K562 (cell line): Measurements from ENCODE around the gene USP24. TPM values are rescaled to one million over a fixed set of nuclear protein-coding genes. Genes with fewer than 3 reads are reported as not detected.

ENCODE experiments used
- ATAC-seq: fragments of 200-7000 bp; cut with Tn5 transposase; 3 replicates; pipeline ENCODE4 v1.9.1; 2020; ENCODE audit warnings: moderate library complexity
- BruUV-seq: library from RNA; stranded (reverse); fragments of 400-500 nt; replicated peaks from 2 replicates; lab custom pipeline; 2021; lab: Mats Ljungman, UMichigan
- CTCF ChIA-PET: fragments of 300-600 bp; formaldehyde crosslinking; extraction: SDS; loops from one replicate; lab custom pipeline; 2021; ENCODE audit warnings: low intra/inter-chr PET ratio; lab: Yijun Ruan, JAX
- POLR2A ChIA-PET: fragments of 300-600, 350-650 bp; sonication (Branson Sonifier 250); formaldehyde crosslinking; extraction: SDS; loops from one replicate; lab custom pipeline; 2021; ENCODE audit warnings: antibody characterized with exemption, inconsistent platforms; lab: Yijun Ruan, JAX
- DNase-seq, 4 experiments: peaks; one replicate each; pipeline versions ENCODE4 v3.0.0 to v3.0.0-alpha.2; 2011 to 2018; ENCODE audit warnings: low spot score in 3 of 4, mixed read lengths in 3 of 4; ENCODE audit errors: extremely low read depth in 1 of 4
- FAIRE-seq: peaks from 2 replicates; lab custom pipeline; 2011; peaks lifted over from hg19 to GRCh38; lab: Jason Lieb, UNC
- H2AFZ ChIP-seq: 2 replicates; pipeline ENCODE4 v1.6.0; 2011; ENCODE audit warnings: low read depth, low read length, control low read depth, inconsistent platforms
- H3K27ac ChIP-seq: fragments of 200-600 bp; 3 replicates; pipeline ENCODE4 v1.8.0; 2011; ENCODE audit warnings: low read depth, mild to moderate bottlenecking, control low read depth, inconsistent platforms, low read length, moderate library complexity, mixed read lengths; ENCODE audit errors: extremely low read depth
- H3K27me3 ChIP-seq, 2 experiments: fragments of 300-600 bp in 1 of 2; 2 replicates in 1 of 2; 3 replicates in 1 of 2; pipeline versions ENCODE4 v1.6.0 to v1.8.0; 2011; ENCODE audit warnings: inconsistent platforms in 2 of 2, low read length in 2 of 2, mild to moderate bottlenecking in 1 of 2, mixed read lengths in 1 of 2, moderate library complexity in 1 of 2; ENCODE audit not compliant: control insufficient read depth in 2 of 2, insufficient read depth in 2 of 2
- H3K36me3 ChIP-seq: fragments of 300-600 bp; 3 replicates; pipeline ENCODE4 v1.8.0; 2011; ENCODE audit warnings: mild to moderate bottlenecking, low read length, inconsistent platforms; ENCODE audit not compliant: control insufficient read depth, insufficient read depth
- H3K4me1 ChIP-seq, 2 experiments: fragments of 200-600 bp in 1 of 2; replicated peaks in 1 of 2; 2 replicates in 1 of 2; 3 replicates in 1 of 2; pipeline versions ENCODE4 v1.5.1 to v1.8.0; 2011; ENCODE audit warnings: inconsistent platforms in 2 of 2, low read length in 2 of 2, mild to moderate bottlenecking in 1 of 2, mixed read lengths in 1 of 2, moderate library complexity in 1 of 2; ENCODE audit not compliant: control insufficient read depth in 2 of 2, insufficient read depth in 2 of 2
- H3K4me2 ChIP-seq: 2 replicates; pipeline ENCODE4 v1.6.1; 2011; ENCODE audit warnings: low read length, control low read depth, inconsistent platforms, mixed read lengths; ENCODE audit not compliant: insufficient read depth
- H3K4me3 ChIP-seq: fragments of 200-600 bp; sonication (generic), shearing (Covaris generic); 2 replicates; pipeline ENCODE4 v1.5.1; 2016; ENCODE audit warnings: control low read depth, inconsistent platforms
- H3K79me2 ChIP-seq: fragments of 200-600 bp; 3 replicates; pipeline ENCODE4 v1.8.0; 2011; ENCODE audit warnings: low read length, inconsistent platforms; ENCODE audit not compliant: control insufficient read depth, insufficient read depth
- H3K9ac ChIP-seq, 2 experiments: 2 replicates each; pipeline versions ENCODE4 v1.6.0 to v1.6.1; 2011; ENCODE audit warnings: low read depth in 2 of 2, low read length in 2 of 2, control low read depth in 1 of 2, inconsistent platforms in 1 of 2, mild to moderate bottlenecking in 1 of 2, mixed read lengths in 1 of 2; ENCODE audit not compliant: insufficient read depth in 1 of 2
- H3K9me1 ChIP-seq: one replicate; pipeline ENCODE4 v1.6.0; 2011; ENCODE audit warnings: inconsistent platforms, mild to moderate bottlenecking, low read length, moderate library complexity; ENCODE audit not compliant: control insufficient read depth, insufficient read depth
- H3K9me3 ChIP-seq: replicated peaks from 2 replicates; pipeline ENCODE4 v1.5.1; 2011; ENCODE audit warnings: low read depth, low read length, inconsistent platforms; ENCODE audit not compliant: control insufficient read depth, insufficient read depth
- H4K20me1 ChIP-seq: replicated peaks from 2 replicates; pipeline ENCODE4 v1.6.1; 2011; ENCODE audit warnings: low read length, inconsistent platforms, mixed read lengths; ENCODE audit not compliant: control insufficient read depth, insufficient read depth
- ATF3 ChIP-seq, 2 experiments: fragments of 450-650 bp in 1 of 2; sonication (generic) in 1 of 2; formaldehyde crosslinking in 1 of 2; IDR thresholded peaks in 1 of 2; conservative IDR thresholded peaks in 1 of 2; 2 replicates each; pipeline versions ENCODE4 v1.6.1 to v1.8.1; 2016 to 2023; ENCODE audit warnings: mild to moderate bottlenecking in 2 of 2, moderate library complexity in 2 of 2, inconsistent platforms in 1 of 2, missing genetic modification reagents in 1 of 2
- CBFA2T2 ChIP-seq: fragments of 450-650 bp; conservative IDR thresholded peaks from 2 replicates; pipeline ENCODE4 v1.6.1; 2017; ENCODE audit warnings: mild to moderate bottlenecking
- L3MBTL2 ChIP-seq: fragments of 450-650 bp; IDR thresholded peaks from 2 replicates; pipeline ENCODE4 v1.6.1; 2016; ENCODE audit warnings: mild to moderate bottlenecking, moderate library complexity
- MAFK ChIP-seq: IDR thresholded peaks from 2 replicates; pipeline ENCODE4 v1.6.1; 2011; ENCODE audit warnings: low read length, improper control_type of control experiment
- POLR2G ChIP-seq: fragments of 200-400 bp; formaldehyde crosslinking; IDR thresholded peaks from 2 replicates; pipeline ENCODE4 v1.6.1; 2017; ENCODE audit warnings: low read depth, mild to moderate bottlenecking, antibody characterized with exemption, low read length, moderate library complexity
- PRPF4 ChIP-seq: fragments of 200-400 bp; formaldehyde crosslinking; IDR thresholded peaks from one replicate; pipeline ENCODE4 v1.6.1; 2017; ENCODE audit warnings: low read length, low read depth, mild to moderate bottlenecking; ENCODE audit not compliant: insufficient read depth, poor library complexity, severe bottlenecking
- RERE ChIP-seq: sonication (generic); formaldehyde crosslinking; IDR thresholded peaks from 2 replicates; pipeline ENCODE4 v1.8.0; 2023; ENCODE audit warnings: missing genetic modification reagents, mild to moderate bottlenecking, borderline replicate concordance
- SMAD3 ChIP-seq: fragments of 450-650 bp; formaldehyde crosslinking; conservative IDR thresholded peaks from 2 replicates; pipeline ENCODE4 v1.4.0; 2020; ENCODE audit warnings: mild to moderate bottlenecking
- SREBF1 ChIP-seq: fragments of 150-350 bp; IDR thresholded peaks from 2 replicates; pipeline ENCODE4 v1.6.1; 2014; ENCODE audit warnings: antibody characterized with exemption, low read depth, low read length, borderline replicate concordance
- ZBED1 ChIP-seq: IDR thresholded peaks from 2 replicates; pipeline ENCODE4 v1.6.1; 2014
- ZBTB1 ChIP-seq: sonication (generic); formaldehyde crosslinking; IDR thresholded peaks from 2 replicates; pipeline ENCODE4 v1.8.1; 2023; ENCODE audit warnings: missing genetic modification reagents, low read depth, mild to moderate bottlenecking, borderline replicate concordance
- ZBTB17 ChIP-seq: fragments of 450-650 bp; formaldehyde crosslinking; IDR thresholded peaks from 2 replicates; pipeline ENCODE4 v1.4.0; 2020; ENCODE audit warnings: mild to moderate bottlenecking
- WGBS: fragments of 100-300 bp; shearing (Covaris generic); methylation state at CpG from one replicate; pipeline ENCODE4 v1.1.6; 2016; ENCODE audit warnings: low coverage, mixed read lengths; ENCODE audit not compliant: insufficient coverage; ENCODE audit errors: missing lambda C conversion rate; 5-methylcytosine and 5-hydroxymethylcytosine counted together
- in situ Hi-C: fragments of 300-500 bp; cut with MboI; formaldehyde crosslinking; loops from 4 replicates; pipeline ENCODE4 v1.15.0; 2018; ENCODE audit warnings: inconsistent platforms, mixed read lengths
- intact Hi-C: fragments of 100-400 bp; cut with micrococcal nuclease; formaldehyde crosslinking; loops from 2 replicates; pipeline ENCODE4 v1.14.2; 2022
- polyA plus RNA-seq, 8 experiments: library from polyadenylated mRNA; depleted of rRNA in 4 of 8; stranded (reverse) in 5 of 8; unstranded in 3 of 8; fragments of >200 nt; fragmentation: Nextera tagmentation in 2 of 8; fragmentation: Illumina TruSeq in 1 of 8; extraction: Ambion mirVana in 2 of 8; extraction: Trizol in 1 of 8; gene quantifications; 2 replicates each; pipeline versions ENCODE4 v1.2.1 to v1.2.3, GENCODE V29; 2011 to 2014; ENCODE audit warnings: inconsistent platforms in 1 of 8, missing spikeins in 1 of 8
- total RNA-seq, 7 experiments: library from RNA; depleted of rRNA in 6 of 7; stranded (reverse); fragments of >200 nt in 6 of 7; fragmentation: Illumina TruSeq in 2 of 7; extraction: Trizol in 2 of 7; gene quantifications; 2 replicates each; pipeline versions ENCODE4 v1.2.1 to v1.2.3, GENCODE V29; 2011 to 2021; ENCODE audit warnings: low replicate concordance in 1 of 7
- TF ChIP-seq, protein P1 (sequence below): fragments of 450-650 bp; formaldehyde crosslinking; IDR thresholded peaks from 2 replicates; pipeline ENCODE4 v1.4.0; 2020; ENCODE audit warnings: mild to moderate bottlenecking, mixed read lengths

Gene USP24
- total and polyA plus RNA-seq, 9 of the 15 experiments (the other 6 are each of a cell fraction or from before 2014, with no cell fraction given), result 7.7 to 62.6 (median 36.8) TPM

DNA sequence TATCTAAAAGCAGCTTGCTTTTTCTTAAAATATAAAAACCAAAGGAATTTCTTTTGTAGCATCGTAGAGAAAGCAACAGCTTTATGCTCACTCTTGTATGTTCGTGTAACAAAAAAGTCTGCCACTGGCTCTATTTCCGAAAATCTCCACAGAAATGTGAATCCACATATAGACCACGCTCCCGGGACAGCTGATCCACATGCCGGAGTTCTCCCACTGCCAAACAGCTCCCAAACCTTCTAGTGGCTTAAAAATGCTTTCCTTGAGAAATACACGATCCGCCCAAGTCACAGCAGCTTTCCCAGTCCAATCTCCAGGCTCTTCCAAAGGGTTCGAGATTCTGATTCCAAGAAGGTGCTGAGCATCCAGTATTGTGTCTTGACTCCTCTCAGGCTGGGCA lies 146.5 kb downstream of the USP24 start (continued):
- TF ChIP-seq RERE (CRISPR knock-in tag), result no peak
- TF ChIP-seq PRPF4, result no peak
- TF ChIP-seq MAFK, result no peak
- no peak for TF ChIP-seq CBFA2T2

DNA sequence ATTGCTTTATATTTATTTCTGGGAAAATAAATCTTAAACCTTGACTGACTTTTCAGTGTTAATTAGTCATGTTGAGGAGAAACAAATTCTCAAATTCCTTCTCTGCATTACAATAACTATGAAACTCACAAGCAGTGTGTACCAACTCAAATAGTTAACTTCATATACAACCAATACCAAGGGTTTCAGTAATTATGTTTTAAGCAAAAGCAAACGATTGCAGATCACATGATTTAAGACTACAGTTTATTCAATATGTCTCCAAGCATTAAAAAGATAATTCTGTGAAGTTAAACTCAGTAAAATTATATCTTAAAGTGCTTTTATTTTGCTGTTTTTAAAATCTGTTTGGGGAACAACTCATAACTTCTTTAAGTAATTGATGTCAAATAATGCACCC lies 147.2 kb downstream of the USP24 start:
- Histone ChIP-seq H3K4me2 (no peak overlapping the region), H3K9ac (no peak overlapping the region), H3K9me1 (no peaks in the 10 kb centered on the region), H3K27ac (no peak overlapping the region), H3K4me1 (peaks cover 0 to 5% of the 10 kb centered on the region in 2 experiments; a peak in 2 of 5 replicates), H3K9me3 (no peaks in the 10 kb centered on the region), H3K27me3 (no peaks in the 10 kb centered on the region), H2AFZ (no peak overlapping the region), H3K36me3 (peaks cover 95% of the 10 kb centered on the region), H3K79me2 (no peaks in the 10 kb centered on the region), H3K4me3 (no peak overlapping the region), H4K20me1 (peaks cover 3% of the 10 kb centered on the region; the same call in 1 of the 2 replicates)
- intact Hi-C loops, result no loop called here
- POLR2A ChIA-PET, result interaction anchor here (0.7 to 1.1 kb wide), 4 partner anchors 9 to 267 kb away, joined by 3 to 5 read pairs (median 4); no protein-coding TSS in a partner anchor
- ATAC-seq, result no peak
- CTCF ChIA-PET, result no interaction called here
- no peak for FAIRE-seq
- WGBS, result 48% methylated on average over 1 of the region's 1 CpG
- in situ Hi-C loops, result loop anchor here (5.0 kb wide), 1 partner anchor 34 kb away; no protein-coding TSS in a partner anchor
- no TSS peak for BruUV-seq
- no peak for DNase-seq
- TF ChIP-seq ZBTB17 (CRISPR knock-in tag) (peak; percentile 74), ZBTB1 (CRISPR knock-in tag) (no peak), SREBF1 (no peak), POLR2G (no peak), ZBED1 (no peak), ATF3 (IDR thresholded peaks at IDR 0.05) (no peak), ATF3 (CRISPR knock-in tag; conservative IDR thresholded peaks at IDR 0.05) (no peak), L3MBTL2 (no peak), SMAD3 (CRISPR knock-in tag) (no peak)
- TF ChIP-seq, protein P1, sequence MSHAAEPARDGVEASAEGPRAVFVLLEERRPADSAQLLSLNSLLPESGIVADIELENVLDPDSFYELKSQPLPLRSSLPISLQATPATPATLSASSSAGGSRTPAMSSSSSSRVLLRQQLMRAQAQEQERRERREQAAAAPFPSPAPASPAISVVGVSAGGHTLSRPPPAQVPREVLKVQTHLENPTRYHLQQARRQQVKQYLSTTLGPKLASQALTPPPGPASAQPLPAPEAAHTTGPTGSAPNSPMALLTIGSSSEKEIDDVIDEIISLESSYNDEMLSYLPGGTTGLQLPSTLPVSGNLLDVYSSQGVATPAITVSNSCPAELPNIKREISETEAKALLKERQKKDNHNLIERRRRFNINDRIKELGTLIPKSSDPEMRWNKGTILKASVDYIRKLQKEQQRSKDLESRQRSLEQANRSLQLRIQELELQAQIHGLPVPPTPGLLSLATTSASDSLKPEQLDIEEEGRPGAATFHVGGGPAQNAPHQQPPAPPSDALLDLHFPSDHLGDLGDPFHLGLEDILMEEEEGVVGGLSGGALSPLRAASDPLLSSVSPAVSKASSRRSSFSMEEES (CRISPR knock-in tag), result peak; percentile 11; the same call in 1 of the 2 replicates
